Natural killer cell (primary cell): ENCODE results near the gene ANGPT4. TPM values are rescaled to one million over a fixed set of nuclear protein-coding genes. Genes with fewer than 3 reads are reported as not detected.
"Not testable (repeated sequence)": the region's sequence is repeated elsewhere in the genome, so short reads cannot be mapped to it uniquely, and the experiment has no call there.

ENCODE experiments used
- ATAC-seq, 3 donors: fragments of 150-1000 bp in 2 of 3; fragments of 200-7000 bp in 1 of 3; cut with Tn5 transposase; 1 replicate in 1 of 3; 2 replicates in 2 of 3; pipeline ENCODE4 v1.10.0; 2021; ENCODE audit warnings: mild to moderate bottlenecking in 2 of 3, moderate library complexity in 2 of 3
- DNase-seq, 2 donors: peaks; one replicate each; pipeline versions ENCODE4 v3.0.0 to v3.0.0-alpha.2; 2013 to 2021; ENCODE audit warnings: mixed read lengths in 1 of 2
- H3K27ac ChIP-seq: one replicate; pipeline ENCODE4 v1.5.1; 2013; ENCODE audit warnings: mild to moderate bottlenecking, low read length
- H3K27me3 ChIP-seq: one replicate; pipeline ENCODE4 v1.6.1; 2013; ENCODE audit warnings: low read length; ENCODE audit not compliant: control insufficient read depth, insufficient read depth
- H3K36me3 ChIP-seq: one replicate; pipeline ENCODE4 v1.6.1; 2013; ENCODE audit warnings: low read length; ENCODE audit not compliant: control insufficient read depth, insufficient read depth
- H3K4me1 ChIP-seq: one replicate; pipeline ENCODE4 v1.6.1; 2013; ENCODE audit warnings: low read length; ENCODE audit not compliant: control insufficient read depth, insufficient read depth
- H3K4me3 ChIP-seq: one replicate; pipeline ENCODE4 v1.5.1; 2013; ENCODE audit warnings: low read length
- H3K9me3 ChIP-seq: one replicate; pipeline ENCODE4 v1.6.1; 2013; ENCODE audit warnings: low read length; ENCODE audit not compliant: control insufficient read depth, insufficient read depth
- H3K27ac Mint-ChIP-seq, 2 donors: one replicate each; pipeline ENCODE4 v1.8.0; 2022; ENCODE audit warnings: mild to moderate bottlenecking in 2 of 2, mixed read lengths in 2 of 2, moderate library complexity in 1 of 2
- H3K27me3 Mint-ChIP-seq, 2 donors: one replicate each; pipeline ENCODE4 v1.8.0; 2022; ENCODE audit warnings: low read depth in 2 of 2, mixed read lengths in 2 of 2
- H3K36me3 Mint-ChIP-seq: one replicate; pipeline ENCODE4 v1.8.0; 2022; ENCODE audit warnings: mixed read lengths
- H3K4me1 Mint-ChIP-seq, 2 donors: one replicate each; pipeline ENCODE4 v1.8.0; 2022; ENCODE audit warnings: mixed read lengths in 2 of 2
- H3K4me3 Mint-ChIP-seq: one replicate; pipeline ENCODE4 v1.8.0; 2022; ENCODE audit warnings: mild to moderate bottlenecking, moderate library complexity, mixed read lengths
- H3K9me3 Mint-ChIP-seq, 2 donors: one replicate each; pipeline ENCODE4 v1.8.0; 2022; ENCODE audit warnings: mixed read lengths in 2 of 2
- CTCF ChIP-seq: fragments of 200-600 bp; IDR thresholded peaks from one replicate; pipeline ENCODE4 v1.8.0; 2022; ENCODE audit warnings: antibody characterized with exemption
- WGBS: methylation state at CpG from one replicate; pipeline ENCODE4 v1.1.7; 2013; ENCODE audit warnings: missing lambda C conversion rate; ENCODE audit not compliant: insufficient coverage; 5-methylcytosine and 5-hydroxymethylcytosine counted together
- intact Hi-C: fragments of 100-400 bp; cut with micrococcal nuclease; formaldehyde crosslinking; loops from one replicate; pipeline ENCODE4 v1.14.2; 2022
- total RNA-seq, 4 donors: library from RNA; stranded (reverse); fragments of 120-200 nt in 1 of 4; gene quantifications; one replicate each; pipeline versions ENCODE4 v1.2.3 to v1.2.4, GENCODE V29; 2013 to 2022

The ANGPT4 gene
- total RNA-seq, 3 donors from 2014 or later (not counting 1 experiment from before 2014, with no cell fraction given) = not detected

GRCh38 chr20:906001-906520, 10.1 kb downstream of the ANGPT4 start:
- no peaks in the 10 kb centered on the region for H3K4me1 ChIP-seq
- H3K9me3 ChIP-seq = no peaks in the 10 kb centered on the region
- Mint-ChIP-seq H3K27me3 (no peaks in the 10 kb centered on the region), H3K27ac (no peak overlapping the region), H3K4me1 (no peaks in the 10 kb centered on the region), H3K9me3 (no peaks in the 10 kb centered on the region), H3K36me3 (no peaks in the 10 kb centered on the region), H3K4me3 (no peak overlapping the region)
- no peak for TF ChIP-seq CTCF
- 72% methylated on average over 6 of the region's 6 CpGs for WGBS
- no peak for ATAC-seq
- H3K27me3 ChIP-seq = no peaks in the 10 kb centered on the region
- no peak overlapping the region for H3K4me3 ChIP-seq
- H3K36me3 ChIP-seq = no peaks in the 10 kb centered on the region
- no peak for DNase-seq
- intact Hi-C loops = no loop called here
- H3K27ac ChIP-seq = no peak overlapping the region

GRCh38 chr20:905396-905961, 10.7 kb downstream of the ANGPT4 start:
- DNase-seq (no peak), ATAC-seq (no peak)
- no peaks in the 10 kb centered on the region for H3K9me3 Mint-ChIP-seq
- no peak overlapping the region for H3K4me3 ChIP-seq
- no peaks in the 10 kb centered on the region for H3K4me1 ChIP-seq
- H3K27ac ChIP-seq = no peak overlapping the region
- intact Hi-C loops = no loop called here
- H3K27ac Mint-ChIP-seq = no peak overlapping the region
- no peaks in the 10 kb centered on the region for H3K9me3 ChIP-seq
- H3K36me3 ChIP-seq = no peaks in the 10 kb centered on the region
- no peaks in the 10 kb centered on the region for H3K27me3 ChIP-seq
- WGBS = 39% methylated on average over 4 of the region's 4 CpGs
- H3K4me3 Mint-ChIP-seq = no peak overlapping the region
- H3K27me3 Mint-ChIP-seq = no peaks in the 10 kb centered on the region
- TF ChIP-seq CTCF = no peak
- no peaks in the 10 kb centered on the region for H3K4me1 Mint-ChIP-seq
- no peaks in the 10 kb centered on the region for H3K36me3 Mint-ChIP-seq

- ATAC-seq (no peak), DNase-seq (no peak)
- no peaks in the 10 kb centered on the region for H3K27me3 ChIP-seq
- 69% methylated on average over 1 of the region's 2 CpGs for WGBS
- Mint-ChIP-seq H3K36me3 (no peaks in the 10 kb centered on the region), H3K27ac (no peak overlapping the region), H3K4me1 (no peaks in the 10 kb centered on the region), H3K4me3 (no peak overlapping the region), H3K27me3 (no peaks in the 10 kb centered on the region), H3K9me3 (no peaks in the 10 kb centered on the region)
- H3K27ac ChIP-seq = no peak overlapping the region
- intact Hi-C loops = no loop called here
- H3K36me3 ChIP-seq = no peaks in the 10 kb centered on the region
- no peaks in the 10 kb centered on the region for H3K4me1 ChIP-seq
- TF ChIP-seq CTCF = no peak
- H3K4me3 ChIP-seq = no peak overlapping the region
- H3K9me3 ChIP-seq = no peaks in the 10 kb centered on the region
These were observed 12.0 kb downstream of the ANGPT4 start for GRCh38 chr20:904039-904545.

GRCh38 chr20:897436-897835, 18.7 kb downstream of the ANGPT4 start:
- 89% methylated on average over 6 of the region's 6 CpGs for WGBS
- not testable (repeated sequence) for H3K27ac Mint-ChIP-seq, H3K36me3 Mint-ChIP-seq

More at GRCh38 chr20:897436-897835, 18.7 kb downstream of the ANGPT4 start:
- DNase-seq, H3K4me1 ChIP-seq, H3K4me3 Mint-ChIP-seq, H3K27me3 ChIP-seq, H3K9me3 Mint-ChIP-seq, H3K4me1 Mint-ChIP-seq, ATAC-seq, H3K4me3 ChIP-seq, H3K36me3 ChIP-seq, H3K27ac ChIP-seq, H3K9me3 ChIP-seq, intact Hi-C loops: not testable (repeated sequence)
- H3K27me3 Mint-ChIP-seq = peaks cover 11 to 14% of the 10 kb centered on the region in 2 donors
